Upper lobe of right lung (tissue), 1 donor: ENCODE results near the gene VAV1. TPM values are rescaled to one million over a fixed set of nuclear protein-coding genes. Genes with fewer than 3 reads are reported as not detected.
"Not testable (repeated sequence)": the region's sequence is repeated elsewhere in the genome, so short reads cannot be mapped to it uniquely, and the experiment has no call there.

Source experiments
- ATAC-seq: fragments of 200-7000 bp; cut with Tn5 transposase; one replicate; pipeline ENCODE4 v1.9.1; 2020; ENCODE audit warnings: mild to moderate bottlenecking, moderate library complexity
- DNase-seq: peaks from one replicate; pipeline ENCODE4 v3.0.0-alpha.2; 2020
- H3K27ac ChIP-seq: fragments of 200-600 bp; one replicate; pipeline ENCODE4 v1.8.0; 2022
- H3K27me3 ChIP-seq: fragments of 200-600 bp; one replicate; pipeline ENCODE4 v1.8.0; 2022; ENCODE audit warnings: mild to moderate bottlenecking
- H3K36me3 ChIP-seq: fragments of 200-600 bp; one replicate; pipeline ENCODE4 v1.8.0; 2022
- H3K4me1 ChIP-seq: fragments of 200-600 bp; one replicate; pipeline ENCODE4 v1.8.0; 2022
- H3K4me3 ChIP-seq: fragments of 200-600 bp; one replicate; pipeline ENCODE4 v1.8.0; 2022; ENCODE audit warnings: mild to moderate bottlenecking
- H3K9me3 ChIP-seq: fragments of 200-600 bp; one replicate; pipeline ENCODE4 v1.8.0; 2022
- intact Hi-C: fragments of 100-400 bp; cut with DNase I; formaldehyde crosslinking; loops from one replicate; pipeline ENCODE4 v1.11.0; 2022
- total RNA-seq: library from RNA; stranded (reverse); fragmentation: NEBNext Ultra II Directional; extraction: Animal tissue kit (Norgen Biotek cat#: 25700); gene quantifications from one replicate; pipeline ENCODE4 v1.2.1, GENCODE V29; 2021
- TF ChIP-seq, protein P1 (sequence below): fragments of 200-600 bp; IDR thresholded peaks from one replicate; pipeline ENCODE4 v1.8.0; 2022; ENCODE audit warnings: antibody characterized with exemption
- donor health status: DM: no; HTN: yes; CAD: no; lungs with severe emphysema.

The VAV1 gene
- total RNA-seq, 1 donor from 2014 or later: 31.6 TPM

DNA sequence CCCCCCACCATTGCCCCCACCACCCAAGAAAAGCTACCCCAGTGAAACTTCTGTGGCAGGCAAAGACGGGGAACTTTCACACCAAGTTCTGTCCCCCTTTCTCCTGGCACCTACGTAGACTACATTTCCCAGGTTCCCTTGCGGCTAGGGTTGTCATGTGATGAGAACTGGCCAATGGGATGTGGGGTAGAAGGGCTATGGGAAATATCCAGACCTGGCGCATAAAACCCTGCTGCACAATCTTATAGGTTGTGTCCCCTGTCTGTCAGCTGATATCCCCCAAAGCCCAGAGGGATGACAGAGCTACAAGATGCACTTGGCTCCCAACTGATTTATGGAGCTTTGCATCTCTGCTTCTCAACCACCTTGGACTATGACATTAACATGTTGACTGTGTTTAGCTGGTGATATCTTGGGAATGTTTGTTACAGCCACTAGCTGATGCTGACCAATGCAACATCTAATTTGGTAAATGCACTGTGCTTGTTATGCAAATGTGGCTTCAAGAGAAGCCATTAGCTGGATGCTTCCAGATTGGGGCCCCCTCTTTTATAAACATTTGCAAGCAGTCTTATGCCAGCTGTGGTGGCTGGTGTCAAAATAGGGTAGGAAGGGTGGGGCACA lies 11.3 kb upstream of the VAV1 start:
- H3K9me3 ChIP-seq: no peaks in the 10 kb centered on the region
- no peaks in the 10 kb centered on the region for H3K36me3 ChIP-seq
- no peak overlapping the region for H3K4me3 ChIP-seq
- no peak overlapping the region for H3K27ac ChIP-seq
- intact Hi-C loops: no loop called here
- ATAC-seq (no peak), DNase-seq (no peak)
- TF ChIP-seq, protein P1, sequence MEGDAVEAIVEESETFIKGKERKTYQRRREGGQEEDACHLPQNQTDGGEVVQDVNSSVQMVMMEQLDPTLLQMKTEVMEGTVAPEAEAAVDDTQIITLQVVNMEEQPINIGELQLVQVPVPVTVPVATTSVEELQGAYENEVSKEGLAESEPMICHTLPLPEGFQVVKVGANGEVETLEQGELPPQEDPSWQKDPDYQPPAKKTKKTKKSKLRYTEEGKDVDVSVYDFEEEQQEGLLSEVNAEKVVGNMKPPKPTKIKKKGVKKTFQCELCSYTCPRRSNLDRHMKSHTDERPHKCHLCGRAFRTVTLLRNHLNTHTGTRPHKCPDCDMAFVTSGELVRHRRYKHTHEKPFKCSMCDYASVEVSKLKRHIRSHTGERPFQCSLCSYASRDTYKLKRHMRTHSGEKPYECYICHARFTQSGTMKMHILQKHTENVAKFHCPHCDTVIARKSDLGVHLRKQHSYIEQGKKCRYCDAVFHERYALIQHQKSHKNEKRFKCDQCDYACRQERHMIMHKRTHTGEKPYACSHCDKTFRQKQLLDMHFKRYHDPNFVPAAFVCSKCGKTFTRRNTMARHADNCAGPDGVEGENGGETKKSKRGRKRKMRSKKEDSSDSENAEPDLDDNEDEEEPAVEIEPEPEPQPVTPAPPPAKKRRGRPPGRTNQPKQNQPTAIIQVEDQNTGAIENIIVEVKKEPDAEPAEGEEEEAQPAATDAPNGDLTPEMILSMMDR: no peak
- H3K4me1 ChIP-seq: peaks cover 8% of the 10 kb centered on the region
- H3K27me3 ChIP-seq: no peaks in the 10 kb centered on the region

DNA sequence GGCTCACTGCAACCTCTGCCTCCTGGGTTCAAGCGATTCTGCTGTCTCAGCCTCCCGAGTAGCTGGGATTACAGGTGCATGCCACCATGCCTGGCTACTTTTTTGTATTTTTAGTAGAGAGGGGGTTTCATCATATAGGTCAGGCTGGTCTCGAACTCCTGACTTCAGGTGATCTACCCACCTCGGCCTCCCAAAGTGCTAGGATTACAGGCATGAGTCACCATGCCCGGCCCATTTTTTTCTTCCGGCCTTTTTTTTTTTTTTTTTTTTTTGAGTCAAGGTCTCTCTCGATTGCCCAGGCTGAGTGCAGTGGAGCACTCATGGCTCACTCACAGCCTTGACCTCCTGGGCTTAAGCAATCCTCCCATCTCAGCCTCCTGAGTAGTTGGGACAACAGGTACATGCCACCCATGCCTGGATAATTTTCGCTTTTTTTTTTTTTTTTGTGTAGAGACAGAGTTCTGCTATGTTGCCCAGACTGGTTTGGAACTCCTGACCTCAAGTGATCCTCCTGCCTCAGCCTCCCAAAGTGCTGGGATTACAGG lies 10.2 kb upstream of the VAV1 start:
- H3K27ac ChIP-seq, ATAC-seq, H3K27me3 ChIP-seq, DNase-seq, H3K36me3 ChIP-seq, H3K4me3 ChIP-seq, H3K9me3 ChIP-seq, intact Hi-C loops: not testable (repeated sequence)
- peaks cover 17% of the 10 kb centered on the region for H3K4me1 ChIP-seq

DNA sequence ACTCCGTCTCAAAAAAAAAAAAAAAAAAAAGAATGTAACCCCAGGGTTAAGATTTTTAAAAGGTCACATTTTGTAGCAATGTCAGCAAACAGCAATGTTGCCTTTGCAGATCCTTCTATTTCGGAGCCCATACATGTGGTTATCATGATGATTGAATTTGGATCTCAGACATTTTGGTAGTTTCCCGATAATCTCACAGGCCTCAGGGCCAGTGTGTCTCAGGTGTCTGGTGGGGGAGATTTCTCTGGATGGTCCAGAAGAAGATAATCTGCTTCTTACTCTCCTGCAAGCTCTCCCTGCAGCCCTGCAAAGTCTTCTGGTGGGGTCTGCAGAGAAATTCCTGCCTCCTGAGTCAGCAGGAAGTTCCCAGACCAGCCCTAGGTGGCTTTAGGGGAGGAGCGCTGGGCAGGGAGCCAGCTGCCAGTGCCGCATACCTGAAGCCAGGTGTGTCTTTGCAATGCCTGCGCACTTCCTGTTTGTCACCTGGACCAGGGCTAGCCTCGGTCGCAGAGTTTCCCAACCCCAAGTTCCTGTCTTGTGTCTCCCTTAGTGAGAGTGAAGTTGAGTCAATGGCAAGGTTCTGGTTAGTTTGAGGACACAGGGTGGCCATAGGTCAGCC lies 6.7 kb upstream of the VAV1 start:
- DNase-seq: peak; percentile 95
- ATAC-seq: peak; percentile 71

DNA sequence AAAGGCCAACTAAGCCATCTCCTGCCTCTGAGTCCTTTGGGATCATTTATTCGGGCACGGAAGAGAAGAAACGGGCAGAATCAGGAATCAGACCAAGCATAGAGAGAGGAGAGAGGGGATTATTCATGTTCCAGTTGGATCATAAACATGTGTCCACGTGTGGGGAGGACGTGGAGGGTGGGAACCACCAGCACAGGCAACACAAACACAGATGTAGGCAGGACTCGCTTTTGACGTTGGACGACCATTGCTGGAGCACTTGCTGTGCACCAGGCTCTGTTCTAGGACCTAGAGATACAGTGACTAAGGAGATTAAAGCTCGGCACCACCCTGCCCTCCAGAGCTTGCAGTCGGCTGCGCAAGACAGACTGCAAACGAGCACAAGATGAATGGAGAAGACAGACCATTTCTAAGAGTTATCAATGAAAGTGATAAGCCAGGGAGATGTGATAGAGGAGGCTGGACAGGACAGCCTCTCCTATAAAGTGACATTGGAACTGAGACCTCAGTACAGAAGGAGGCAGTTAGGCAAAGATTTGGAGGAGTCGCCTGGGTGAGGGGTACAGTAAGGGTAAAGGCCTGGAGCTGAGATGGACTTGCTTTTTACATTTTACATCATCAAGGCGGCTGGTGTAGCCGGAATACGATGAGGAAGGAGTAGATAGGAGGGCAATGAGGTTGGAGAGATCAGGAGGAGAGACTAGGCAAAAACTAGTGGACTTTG lies 6.0 kb upstream of the VAV1 start:
- DNase-seq: no peak
- no peaks in the 10 kb centered on the region for H3K36me3 ChIP-seq
- no peaks in the 10 kb centered on the region for H3K27me3 ChIP-seq
- intact Hi-C loops: no loop called here
- peak overlapping the region; percentile 54 for H3K4me3 ChIP-seq
- TF ChIP-seq, protein P1: no peak
- H3K9me3 ChIP-seq: no peaks in the 10 kb centered on the region
- H3K4me1 ChIP-seq: peaks cover 17% of the 10 kb centered on the region
- no peak for ATAC-seq
- peak overlapping the region; percentile 74 for H3K27ac ChIP-seq

More for the DNA sequence above, 6.7 kb upstream of the VAV1 start:
- TF ChIP-seq, protein P1: no peak
- Histone ChIP-seq H3K27ac (peak overlapping the region; percentile 74), H3K4me3 (peak overlapping the region; percentile 54), H3K4me1 (peaks cover 17% of the 10 kb centered on the region), H3K9me3 (no peaks in the 10 kb centered on the region), H3K36me3 (no peaks in the 10 kb centered on the region), H3K27me3 (no peaks in the 10 kb centered on the region)
- intact Hi-C loops: no loop called here

DNA sequence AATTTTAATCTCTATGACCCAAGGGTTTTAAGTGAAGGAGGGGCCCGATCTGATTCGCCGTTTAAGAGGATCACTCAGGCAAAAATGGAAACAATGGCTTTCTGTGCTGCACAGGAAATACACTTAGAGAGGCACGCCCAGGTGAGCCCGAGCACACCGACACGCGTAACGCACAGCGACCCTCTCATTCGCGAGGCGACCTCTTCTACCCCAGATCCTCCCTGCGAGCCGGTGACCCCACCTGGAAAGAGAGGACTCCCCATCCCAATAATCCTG lies 5.5 kb upstream of the VAV1 start:
- no peak for DNase-seq
- Histone ChIP-seq H3K36me3 (no peaks in the 10 kb centered on the region), H3K4me3 (peak overlapping the region; percentile 54), H3K27ac (peak overlapping the region; percentile 74), H3K9me3 (no peaks in the 10 kb centered on the region), H3K27me3 (no peaks in the 10 kb centered on the region), H3K4me1 (peaks cover 17% of the 10 kb centered on the region)
- peak; percentile 41 for ATAC-seq
- intact Hi-C loops: no loop called here
- TF ChIP-seq, protein P1: no peak
